Esophagus muscularis mucosa (tissue), 3 donors: ENCODE data around the gene CHRNA4.

Experiments used
- CTCF ChIP-seq, 3 experiments: fragments of 200-600 bp in 2 of 3; fragments of 450-650 bp in 1 of 3; sonication (generic) in 2 of 3; IDR thresholded peaks; one replicate each; pipeline ENCODE4 v1.5.1; 2017 to 2019; ENCODE audit warnings: antibody characterized with exemption in 3 of 3, mild to moderate bottlenecking in 2 of 3, moderate library complexity in 1 of 3
- EP300 ChIP-seq: sonication (generic); formaldehyde crosslinking; IDR thresholded peaks from one replicate; pipeline ENCODE4 v1.6.1; 2017; ENCODE audit warnings: antibody characterized with exemption

- TF ChIP-seq EP300: no peak
- no peak for TF ChIP-seq CTCF (IDR thresholded peaks at IDR 0.05)
Measured at GRCh38 chr20:63323357-63323981, 37.7 kb downstream of the CHRNA4 start.
